Activated CD8-positive, alpha-beta T cell treated with anti-CD3 and anti-CD28 coated beads, Interleukin-2, amount 10 ng/mL, durations not matched to agents 7 days and 5 days (primary cell): ENCODE measurements around the gene SETBP1. TPM values are rescaled to one million over a fixed set of nuclear protein-coding genes. Genes with fewer than 3 reads are reported as not detected.

ENCODE experiments used
- ATAC-seq: fragments of 150-1000 bp; cut with Tn5 transposase; one replicate; pipeline ENCODE4 v1.10.0; 2021; ENCODE audit warnings: moderate library complexity
- CTCF ChIA-PET: fragments of 350-600 bp; sonication (Branson Sonifier 250); formaldehyde crosslinking; loops from one replicate; lab custom pipeline; 2021; ENCODE audit warnings: antibody characterized with exemption; lab: Charles Lee
- POLR2A ChIA-PET: fragments of 350-600 bp; sonication (Branson Sonifier 250); formaldehyde crosslinking; loops from one replicate; lab custom pipeline; 2021; ENCODE audit warnings: antibody characterized with exemption; lab: Charles Lee
- DNase-seq: peaks from one replicate; pipeline ENCODE4 v3.0.0-alpha.2; 2020
- H3K27ac Mint-ChIP-seq: one replicate; pipeline ENCODE4 v1.8.0; 2021; ENCODE audit warnings: mild to moderate bottlenecking, mixed read lengths
- H3K27me3 Mint-ChIP-seq: one replicate; pipeline ENCODE4 v1.8.0; 2021; ENCODE audit warnings: low read depth, mixed read lengths
- H3K36me3 Mint-ChIP-seq: one replicate; pipeline ENCODE4 v1.8.0; 2021; ENCODE audit warnings: low read depth, mixed read lengths
- H3K4me1 Mint-ChIP-seq: one replicate; pipeline ENCODE4 v1.8.0; 2021; ENCODE audit warnings: low read depth, mixed read lengths
- H3K4me3 Mint-ChIP-seq: one replicate; pipeline ENCODE4 v1.8.0; 2021; ENCODE audit warnings: mild to moderate bottlenecking, mixed read lengths
- H3K9me3 Mint-ChIP-seq: one replicate; pipeline ENCODE4 v1.8.0; 2022; ENCODE audit warnings: mixed read lengths; ENCODE audit not compliant: insufficient read depth
- total RNA-seq, 2 experiments: library from RNA; stranded (reverse); gene quantifications; one replicate each; pipeline ENCODE4 v1.2.3, GENCODE V29; 2021

SETBP1 gene
- total RNA-seq, 2 experiments from 2014 or later, result 7.0 to 8.4 TPM

GRCh38 chr18:45104049-45104395 lies 423.3 kb downstream of the SETBP1 start:
- H3K36me3 Mint-ChIP-seq, result no peaks in the 10 kb centered on the region
- H3K4me3 Mint-ChIP-seq, result no peak overlapping the region
- H3K27me3 Mint-ChIP-seq, result peaks cover 4% of the 10 kb centered on the region
- DNase-seq, result no peak
- no peak overlapping the region for H3K27ac Mint-ChIP-seq
- no peak for ATAC-seq
- H3K9me3 Mint-ChIP-seq, result no peaks in the 10 kb centered on the region
- peaks cover 4% of the 10 kb centered on the region for H3K4me1 Mint-ChIP-seq
- POLR2A ChIA-PET, result no interaction called here
- CTCF ChIA-PET, result no interaction called here

GRCh38 chr18:45106331-45106774 lies 425.7 kb downstream of the SETBP1 start:
- ATAC-seq, result peak; percentile 71
- H3K27me3 Mint-ChIP-seq, result peaks cover 9% of the 10 kb centered on the region
- H3K4me1 Mint-ChIP-seq, result peaks cover 4% of the 10 kb centered on the region
- peak; percentile 40 for DNase-seq
- POLR2A ChIA-PET, result no interaction called here
- CTCF ChIA-PET, result interaction anchor here (1.5 kb wide), 1 partner anchor 106 kb away, joined by 5 read pairs; no protein-coding TSS in a partner anchor
- H3K4me3 Mint-ChIP-seq, result no peak overlapping the region
- H3K36me3 Mint-ChIP-seq, result no peaks in the 10 kb centered on the region
- H3K9me3 Mint-ChIP-seq, result no peaks in the 10 kb centered on the region
- H3K27ac Mint-ChIP-seq, result no peak overlapping the region

GRCh38 chr18:45107425-45107824 lies 426.7 kb downstream of the SETBP1 start:
- Mint-ChIP-seq H3K27ac (no peak overlapping the region), H3K36me3 (no peaks in the 10 kb centered on the region), H3K4me1 (peaks cover 4% of the 10 kb centered on the region), H3K9me3 (no peaks in the 10 kb centered on the region), H3K4me3 (no peak overlapping the region), H3K27me3 (peaks cover 9% of the 10 kb centered on the region)
- POLR2A ChIA-PET, result no interaction called here
- CTCF ChIA-PET, result no interaction called here
- DNase-seq (no peak), ATAC-seq (no peak)

GRCh38 chr18:45108754-45109153 lies 428.1 kb downstream of the SETBP1 start:
- ChIA-PET CTCF (interaction anchor here (1.4 kb wide), 1 partner anchor 104 kb away, joined by 3 read pairs; no protein-coding TSS in a partner anchor), POLR2A (no interaction called here)
- H3K27ac Mint-ChIP-seq, result no peak overlapping the region

GRCh38 chr18:45109271-45109670 lies 428.6 kb downstream of the SETBP1 start:
- no peak overlapping the region for H3K27ac Mint-ChIP-seq
- DNase-seq (no peak), ATAC-seq (no peak)
- no peaks in the 10 kb centered on the region for H3K9me3 Mint-ChIP-seq
- ChIA-PET POLR2A (no interaction called here), CTCF (interaction anchor here (1.4 kb wide), 1 partner anchor 104 kb away, joined by 3 read pairs; no protein-coding TSS in a partner anchor)
- H3K27me3 Mint-ChIP-seq, result peaks cover 13% of the 10 kb centered on the region
- H3K4me3 Mint-ChIP-seq, result no peak overlapping the region
- H3K4me1 Mint-ChIP-seq, result peaks cover 4% of the 10 kb centered on the region
- H3K36me3 Mint-ChIP-seq, result no peaks in the 10 kb centered on the region

More at GRCh38 chr18:45108754-45109153, 428.1 kb downstream of the SETBP1 start:
- DNase-seq, result no peak
- Mint-ChIP-seq H3K4me1 (peaks cover 4% of the 10 kb centered on the region), H3K9me3 (no peaks in the 10 kb centered on the region), H3K36me3 (no peaks in the 10 kb centered on the region), H3K4me3 (no peak overlapping the region), H3K27me3 (peaks cover 13% of the 10 kb centered on the region)
- no peak for ATAC-seq

GRCh38 chr18:45109706-45110105 lies 429.0 kb downstream of the SETBP1 start:
- Mint-ChIP-seq H3K27me3 (peaks cover 12% of the 10 kb centered on the region), H3K27ac (no peak overlapping the region), H3K36me3 (no peaks in the 10 kb centered on the region), H3K4me3 (no peak overlapping the region), H3K9me3 (no peaks in the 10 kb centered on the region), H3K4me1 (peaks cover 4% of the 10 kb centered on the region)
- ChIA-PET CTCF (interaction anchor here (1.4 kb wide), 1 partner anchor 104 kb away, joined by 3 read pairs; no protein-coding TSS in a partner anchor), POLR2A (no interaction called here)
- DNase-seq, result no peak
- ATAC-seq, result no peak

GRCh38 chr18:45110577-45111501 lies 430.2 kb downstream of the SETBP1 start:
- H3K27ac Mint-ChIP-seq, result no peak overlapping the region

GRCh38 chr18:45111502-45111848 lies 430.8 kb downstream of the SETBP1 start:
- DNase-seq (no peak), ATAC-seq (no peak)
- Mint-ChIP-seq H3K4me1 (no peaks in the 10 kb centered on the region), H3K27ac (no peak overlapping the region), H3K27me3 (peaks cover 19% of the 10 kb centered on the region), H3K36me3 (no peaks in the 10 kb centered on the region), H3K4me3 (no peak overlapping the region), H3K9me3 (no peaks in the 10 kb centered on the region)
- ChIA-PET CTCF (no interaction called here), POLR2A (no interaction called here)

More at GRCh38 chr18:45110577-45111501, 430.2 kb downstream of the SETBP1 start:
- Mint-ChIP-seq H3K4me1 (peaks cover 4% of the 10 kb centered on the region), H3K27me3 (peaks cover 14% of the 10 kb centered on the region), H3K9me3 (no peaks in the 10 kb centered on the region), H3K4me3 (no peak overlapping the region), H3K36me3 (no peaks in the 10 kb centered on the region)
- CTCF ChIA-PET, result no interaction called here
- POLR2A ChIA-PET, result no interaction called here
- DNase-seq (no peak), ATAC-seq (no peak)

- Mint-ChIP-seq H3K9me3 (no peaks in the 10 kb centered on the region), H3K27ac (no peak overlapping the region), H3K36me3 (no peaks in the 10 kb centered on the region), H3K27me3 (peaks cover 27% of the 10 kb centered on the region), H3K4me1 (no peaks in the 10 kb centered on the region), H3K4me3 (no peak overlapping the region)
- ChIA-PET CTCF (no interaction called here), POLR2A (no interaction called here)
- DNase-seq (no peak), ATAC-seq (no peak)
Observed at GRCh38 chr18:45112682-45113081, 432.0 kb downstream of the SETBP1 start.

GRCh38 chr18:45116116-45116515 lies 435.4 kb downstream of the SETBP1 start:
- ChIA-PET POLR2A (no interaction called here), CTCF (no interaction called here)
- Mint-ChIP-seq H3K27ac (no peak overlapping the region), H3K4me1 (no peaks in the 10 kb centered on the region), H3K27me3 (peaks cover 26% of the 10 kb centered on the region), H3K4me3 (no peak overlapping the region), H3K9me3 (no peaks in the 10 kb centered on the region), H3K36me3 (no peaks in the 10 kb centered on the region)
- ATAC-seq, result no peak
- DNase-seq, result no peak
